Raji (cell line): ENCODE data around the gene MST1R.

Experiments
- POLR2A ChIP-seq: IDR thresholded peaks from 2 replicates; pipeline ENCODE4 v1.6.1; 2011; ENCODE audit warnings: low read depth, low read length, control low read depth; ENCODE audit not compliant: insufficient read depth

MST1R gene

DNA sequence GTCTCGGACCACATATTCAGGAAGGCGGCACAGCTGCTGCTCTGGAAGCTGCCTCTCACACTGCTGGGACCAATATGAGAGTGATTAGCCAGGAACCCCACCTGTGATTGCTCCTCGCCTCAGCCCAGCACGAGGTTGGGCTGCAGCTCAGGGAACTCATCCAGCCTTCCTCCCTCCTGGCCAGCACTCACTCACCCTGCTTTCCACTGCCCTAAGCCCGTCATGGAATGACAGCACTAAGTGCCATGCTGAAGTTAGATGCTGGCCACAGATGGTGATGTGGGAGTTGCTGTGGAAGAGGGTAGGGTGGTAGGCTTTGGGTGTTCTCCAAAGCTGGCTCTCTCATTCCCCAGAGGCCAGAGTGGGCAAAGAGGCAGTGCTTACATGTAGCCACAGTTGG is 7.3 kb downstream of the MST1R start:
- no peak for TF ChIP-seq POLR2A

DNA sequence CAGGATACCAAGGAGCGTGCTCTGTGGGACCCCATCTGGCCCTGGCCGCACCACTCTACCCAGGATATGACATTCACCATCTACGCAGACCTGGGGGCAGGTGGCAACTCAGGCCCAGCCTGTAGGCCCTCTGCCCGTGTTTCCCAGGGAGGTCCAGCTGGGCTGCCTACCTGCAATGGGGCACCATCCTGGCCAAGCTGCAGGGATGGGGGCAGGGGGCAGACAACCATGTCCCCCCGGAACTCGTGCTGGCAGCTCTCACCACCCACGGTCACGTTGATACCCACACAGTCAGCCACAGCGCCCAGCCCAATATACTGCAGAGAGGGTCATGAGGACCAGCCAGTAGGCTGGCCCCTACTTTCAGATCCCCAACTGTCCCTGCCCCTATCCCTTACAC is 7.9 kb downstream of the MST1R start:
- TF ChIP-seq POLR2A = no peak

DNA sequence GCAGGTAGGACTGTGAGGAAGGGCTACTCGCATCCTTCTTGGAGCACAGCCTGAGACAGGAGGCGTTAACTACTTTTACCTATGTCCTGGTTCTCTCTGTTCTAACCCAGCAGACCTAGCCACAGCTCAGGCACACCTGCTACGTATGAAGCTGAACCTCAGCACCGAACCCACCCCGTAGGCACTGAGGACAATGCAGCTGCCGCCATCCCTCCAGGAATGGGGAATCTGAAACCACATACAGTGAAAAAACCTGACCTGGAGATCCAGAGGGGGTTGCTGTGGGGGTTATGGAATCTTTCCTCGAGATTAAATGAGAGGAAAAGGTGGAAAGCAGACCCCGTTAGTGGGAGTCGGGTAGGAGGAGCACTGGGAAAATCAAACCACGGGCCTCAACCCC is 14.4 kb downstream of the MST1R start:
- no peak for TF ChIP-seq POLR2A

DNA sequence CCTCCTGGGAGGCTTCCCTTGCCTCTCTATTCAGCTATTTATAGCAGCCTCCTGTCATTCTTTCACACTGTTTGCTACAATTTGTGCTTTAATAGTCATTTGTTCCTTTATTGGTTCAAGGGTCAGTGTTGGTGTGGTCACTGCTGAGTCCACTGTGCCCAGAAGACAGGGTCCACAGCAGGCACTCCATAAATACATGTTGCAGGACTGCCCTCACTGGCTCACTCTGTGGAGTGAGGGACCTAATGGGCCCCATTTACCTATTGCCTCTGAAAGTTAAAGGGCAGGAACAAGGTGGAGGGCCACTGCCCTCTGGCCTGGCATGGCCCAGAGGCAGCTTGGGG is 16.8 kb downstream of the MST1R start:
- TF ChIP-seq POLR2A = no peak

DNA sequence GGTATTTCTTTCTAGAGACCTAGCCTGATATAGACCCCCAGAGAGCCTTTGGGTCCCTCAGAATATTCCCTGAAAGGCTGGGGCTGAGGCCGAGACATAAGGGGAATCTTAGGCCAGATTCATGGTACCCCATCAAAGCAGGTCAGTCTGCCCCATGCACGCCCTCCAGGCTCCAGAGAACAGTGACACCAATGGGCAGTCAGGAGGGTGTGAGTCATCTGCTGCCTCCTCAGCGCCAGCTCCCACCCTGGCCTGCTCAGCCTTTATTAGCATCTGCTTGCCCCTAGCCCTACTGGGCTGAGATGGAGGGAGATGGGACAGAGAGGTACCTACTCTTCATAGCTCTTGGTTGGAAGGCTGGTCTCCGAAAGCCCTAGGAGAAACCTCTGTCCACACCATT is 19.7 kb downstream of the MST1R start:
- TF ChIP-seq POLR2A = no peak

DNA sequence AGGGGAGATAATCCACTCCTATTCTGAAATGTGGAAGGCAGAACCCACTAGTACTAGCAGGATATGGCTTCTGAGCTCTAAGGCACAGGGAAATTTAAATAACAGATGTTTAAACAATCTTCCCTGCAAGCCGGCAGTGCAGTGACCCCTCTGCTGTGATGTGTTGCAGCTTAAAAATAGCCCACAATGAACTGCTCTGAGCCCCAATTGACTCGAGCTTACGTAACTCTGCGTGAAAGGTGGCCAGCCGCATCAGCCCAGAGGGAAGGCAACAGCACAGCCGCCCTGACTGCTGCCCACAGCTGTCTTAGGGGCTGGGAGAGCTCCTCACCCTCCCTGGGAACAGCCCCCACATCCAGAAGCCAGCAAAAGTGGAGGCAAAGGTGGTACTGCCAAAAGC is 21.5 kb downstream of the MST1R start:
- TF ChIP-seq POLR2A = no peak

DNA sequence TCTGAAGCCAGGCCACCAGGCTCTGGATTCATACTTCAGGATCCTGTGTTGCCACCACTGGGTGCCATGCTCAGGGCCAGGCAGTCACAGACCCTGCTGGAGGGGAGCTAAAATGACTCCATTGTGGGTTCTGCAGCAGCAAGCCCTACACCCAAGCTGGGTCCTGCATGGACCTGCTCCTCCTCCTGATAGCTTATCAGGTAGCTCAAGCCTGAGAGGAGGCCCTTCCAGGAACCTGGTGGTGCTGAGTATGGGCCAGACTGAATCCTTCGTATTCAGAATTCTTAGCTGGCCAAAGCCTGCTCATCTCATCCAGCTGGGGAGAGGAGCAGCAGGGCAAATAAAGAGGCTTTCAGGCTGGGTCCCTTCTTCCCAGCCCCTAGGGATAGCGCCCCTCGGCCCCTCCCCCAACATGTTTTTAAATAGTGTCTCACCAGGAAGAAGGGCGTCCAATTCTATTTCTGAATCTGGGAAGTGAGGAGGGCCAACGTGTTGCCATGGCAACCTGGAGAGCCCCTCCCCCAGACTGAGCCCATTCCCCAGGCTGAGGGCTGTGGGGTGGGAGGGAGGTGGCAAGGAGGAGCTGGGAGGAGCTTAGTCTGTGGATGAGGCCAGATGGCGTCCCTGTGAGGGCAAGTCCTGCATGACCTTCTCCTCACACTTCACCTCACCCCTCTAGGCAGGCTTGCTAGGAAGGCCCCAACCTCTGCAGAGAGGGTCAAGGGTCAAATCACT is 22.9 kb downstream of the MST1R start:
- no peak for TF ChIP-seq POLR2A

DNA sequence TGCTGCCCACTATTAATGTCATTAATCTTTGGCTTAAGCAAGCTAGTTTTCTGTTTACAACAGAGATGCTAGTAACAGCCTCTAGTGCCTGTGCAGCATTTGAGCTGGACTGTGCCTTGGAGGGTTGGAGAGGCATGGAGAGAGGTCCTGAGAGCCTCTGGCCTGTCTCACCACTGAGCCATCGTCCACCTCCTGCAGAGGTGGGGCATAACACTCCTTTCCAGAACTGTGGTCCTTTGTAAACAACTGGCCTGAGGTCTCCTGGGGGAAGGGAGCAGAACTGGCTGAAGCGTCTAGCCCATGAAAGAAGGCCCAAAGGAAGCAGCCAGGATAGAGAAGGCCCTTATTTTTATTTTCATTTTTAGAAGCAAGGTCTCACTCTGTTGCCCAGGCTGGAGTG is 24.0 kb downstream of the MST1R start:
- no peak for TF ChIP-seq POLR2A

DNA sequence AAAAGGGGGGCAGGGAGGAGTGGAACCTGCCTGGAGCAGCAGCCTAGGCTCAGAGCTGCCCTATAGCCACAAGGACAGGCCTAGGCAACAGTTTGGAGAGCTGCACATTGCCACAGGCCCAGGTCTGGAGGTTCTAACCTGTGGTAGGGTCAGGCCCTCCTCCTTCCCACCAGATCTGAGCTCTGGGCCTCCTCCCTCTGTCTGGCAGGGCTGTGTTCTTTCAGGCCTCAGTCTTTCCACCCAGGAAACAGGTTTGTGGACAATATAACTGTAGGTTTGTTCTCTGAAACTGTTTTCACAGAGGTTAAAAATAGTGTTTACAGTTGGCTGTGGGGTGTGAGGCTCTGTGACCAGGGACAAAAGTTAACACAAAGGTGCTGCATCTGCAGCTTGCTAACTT is 25.0 kb downstream of the MST1R start:
- no peak for TF ChIP-seq POLR2A

DNA sequence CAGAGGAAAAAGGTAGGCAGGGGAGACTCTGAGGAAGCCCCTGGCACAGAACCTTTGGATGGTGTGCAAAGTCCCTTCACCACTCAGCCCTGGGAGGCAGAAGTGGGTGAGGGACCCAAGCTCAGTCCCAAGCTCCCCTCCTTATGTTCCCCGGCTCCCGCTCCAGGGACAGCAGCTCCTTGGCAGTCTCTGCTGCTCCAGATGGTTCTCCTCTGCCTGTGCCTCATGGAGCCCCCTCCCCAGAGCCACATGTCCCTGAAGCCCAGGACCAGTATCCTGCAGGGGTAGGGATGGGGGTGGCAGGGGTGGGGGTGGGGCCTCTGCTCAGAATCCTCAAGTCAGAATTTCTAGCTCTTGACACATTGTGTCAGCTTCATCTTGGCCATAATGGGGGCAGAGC is 26.0 kb downstream of the MST1R start:
- TF ChIP-seq POLR2A = no peak

DNA sequence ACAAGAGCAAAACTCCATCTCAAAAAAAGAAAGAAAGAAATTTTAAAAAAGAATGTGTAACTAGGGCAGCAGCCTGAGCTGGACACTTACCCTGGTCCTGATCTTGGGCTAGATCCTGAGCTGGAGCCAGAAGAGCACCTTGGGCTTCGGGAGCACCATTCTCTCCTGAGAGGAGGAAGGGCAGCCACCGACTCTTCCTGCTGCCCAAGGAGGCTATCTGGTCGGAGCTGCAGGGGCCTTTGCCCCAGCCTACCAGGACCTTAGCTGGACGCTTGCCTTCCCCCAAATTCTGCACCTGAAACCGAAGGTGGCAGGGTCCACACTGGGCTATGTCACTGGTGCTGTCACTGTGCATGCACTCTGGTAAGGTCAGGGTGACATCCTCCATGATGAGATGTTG is 27.1 kb downstream of the MST1R start:
- TF ChIP-seq POLR2A = no peak

DNA sequence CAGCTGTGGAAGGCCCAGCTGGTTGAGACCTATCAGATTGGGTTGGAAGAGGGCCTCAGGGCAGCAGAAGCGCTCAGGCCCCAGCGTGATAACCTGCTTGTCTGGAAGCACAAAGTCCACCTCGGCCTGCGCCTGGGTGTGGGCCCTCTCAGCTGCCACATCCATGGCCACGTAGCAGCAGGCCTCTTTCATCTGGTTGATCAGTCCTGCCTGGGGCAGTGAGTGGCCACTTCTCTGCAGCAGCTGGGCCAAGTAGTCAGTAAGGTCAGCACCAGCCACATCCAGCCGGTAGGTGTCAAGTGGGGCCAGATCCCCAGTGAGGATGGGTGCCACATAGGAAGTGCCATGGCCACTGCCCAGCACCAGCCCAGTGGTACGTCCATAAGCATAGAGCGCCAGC is 30.1 kb downstream of the MST1R start:
- no peak for TF ChIP-seq POLR2A

DNA sequence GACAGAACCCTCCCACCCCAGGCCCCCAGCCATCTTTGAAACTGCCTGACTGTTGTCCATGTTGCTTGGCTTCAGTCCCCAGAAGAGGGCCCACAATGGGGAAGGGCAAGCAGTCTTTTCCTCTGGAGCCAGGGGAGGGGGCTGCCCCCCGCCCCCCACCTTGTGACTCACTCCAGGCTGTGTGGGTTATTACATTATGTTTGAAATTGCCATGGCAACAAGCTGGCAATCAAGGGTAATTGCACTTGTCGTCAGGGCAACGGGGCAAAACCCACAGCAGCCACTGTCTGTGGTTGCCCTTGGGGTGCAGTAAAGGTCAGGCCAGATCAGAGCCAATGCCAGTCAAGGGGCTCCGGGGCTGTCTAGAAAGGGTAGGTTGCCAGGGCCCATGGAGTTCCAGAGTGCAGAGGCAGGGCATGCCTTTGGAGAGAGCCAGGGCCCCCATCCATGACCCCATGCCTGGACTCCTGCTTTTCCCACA is 30.8 kb downstream of the MST1R start:
- TF ChIP-seq POLR2A = no peak

DNA sequence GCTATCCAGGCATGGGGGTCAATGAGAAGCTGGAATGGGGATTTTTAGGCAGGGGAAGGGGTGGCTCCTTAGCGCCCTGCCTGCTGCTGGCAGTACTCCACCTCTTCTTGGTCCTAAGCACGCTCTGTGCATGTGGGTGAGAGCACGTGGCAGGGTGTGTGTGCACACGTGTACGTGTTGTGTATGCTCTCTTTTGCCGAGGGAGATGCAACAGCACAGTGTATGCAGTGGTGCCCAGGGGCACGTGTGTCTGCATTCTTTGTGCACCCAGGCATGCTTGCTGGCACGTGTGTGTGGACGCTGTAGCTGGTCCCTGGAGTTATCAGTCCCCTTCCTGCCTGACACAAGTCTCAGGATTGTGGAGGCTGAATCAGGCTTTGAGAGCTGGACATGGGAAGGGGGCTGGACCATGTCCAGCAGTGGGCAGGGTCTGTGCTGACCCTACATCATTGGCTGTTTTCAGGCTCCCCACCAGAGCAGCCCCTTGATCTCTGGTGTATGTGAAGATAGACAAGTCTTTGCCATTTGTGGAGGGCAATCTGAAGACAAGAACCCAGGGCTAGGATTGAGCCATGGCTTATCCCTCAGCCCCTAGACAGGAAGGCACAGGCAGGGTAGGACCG is 32.0 kb downstream of the MST1R start:
- no peak for TF ChIP-seq POLR2A

DNA sequence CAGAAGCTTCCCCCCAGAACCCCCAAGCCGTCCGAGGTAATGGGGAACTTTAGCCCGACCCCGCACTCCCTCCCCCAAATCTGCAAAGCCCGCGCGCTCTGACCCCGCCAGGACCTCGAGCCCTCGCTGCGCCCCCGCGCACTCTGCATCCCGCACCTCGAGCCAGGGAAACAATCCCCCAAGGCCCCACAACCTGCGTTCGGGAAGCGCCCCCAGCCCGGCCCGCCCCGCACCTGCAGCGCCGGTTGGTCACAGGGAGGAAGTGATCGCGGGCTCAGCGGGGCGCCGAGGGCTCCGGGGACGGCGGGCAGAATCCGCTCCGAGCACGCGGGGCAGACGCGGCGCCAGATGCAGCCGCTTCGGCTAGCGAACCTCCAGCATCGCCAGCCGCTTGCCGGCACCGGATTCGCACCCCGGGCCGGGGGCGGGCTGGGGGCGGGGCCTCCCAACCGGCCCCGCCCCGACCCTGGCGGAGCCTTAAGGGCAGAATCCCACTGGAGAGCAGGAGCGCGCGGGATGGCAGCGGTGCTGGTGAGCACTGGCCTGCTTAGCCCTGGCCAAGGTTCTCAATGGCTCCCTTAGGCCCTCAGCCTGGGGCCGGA is 34.0 kb downstream of the MST1R start, which contains the start of gene CAMKV:
TSS of gene CAMKV (minus strand) at position 382 of the 602 bp plus-strand sequence. CDS start 7,518 bp downstream, outside the sequence.
- TF ChIP-seq POLR2A = no peak

DNA sequence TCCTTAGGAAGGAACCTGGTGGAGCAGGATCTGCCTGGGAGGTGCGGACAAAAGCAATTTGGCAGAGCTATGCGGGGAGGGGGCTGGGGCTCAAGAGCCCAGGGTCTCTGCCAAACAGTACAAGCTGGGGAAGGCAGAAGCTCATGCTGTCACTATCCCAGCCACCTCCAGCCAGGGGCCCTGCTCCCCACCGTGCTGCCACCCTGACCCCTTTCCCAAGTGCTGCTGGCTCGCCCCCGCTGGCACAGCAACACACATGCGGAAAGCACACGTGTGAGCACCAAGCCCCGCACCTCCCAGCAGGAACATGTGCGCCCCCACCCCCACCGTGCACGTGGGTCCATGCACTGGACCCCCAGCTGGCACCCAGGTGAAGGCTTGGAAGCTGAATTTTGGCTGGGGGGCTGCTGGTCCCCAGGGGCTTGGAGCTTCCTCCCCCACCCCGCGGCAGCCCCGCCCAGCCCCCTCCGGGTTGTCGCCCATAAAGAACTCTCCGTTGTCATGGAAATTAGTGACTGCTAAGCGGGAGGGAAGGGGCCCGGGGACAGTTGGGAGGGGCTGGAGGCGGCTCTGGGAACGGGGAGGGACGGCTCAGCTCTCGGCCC is 34.7 kb downstream of the MST1R start:
- no peak for TF ChIP-seq POLR2A
